Pancreas (tissue), 10 donors: ENCODE data around the gene EPHA6. TPM values are rescaled to one million over a fixed set of nuclear protein-coding genes. Genes with fewer than 3 reads are reported as not detected.
"Not testable (repeated sequence)": the region's sequence is repeated elsewhere in the genome, so short reads cannot be mapped to it uniquely, and the experiment has no call there.

ENCODE experiments used
- ATAC-seq, 4 donors: fragments of 200-7000 bp; cut with Tn5 transposase; one replicate each; pipeline versions ENCODE4 v1.8.0 to v1.9.1; 2020; ENCODE audit warnings: mild to moderate bottlenecking in 4 of 4, moderate library complexity in 4 of 4
- DNase-seq, 6 donors: peaks; one replicate each; pipeline ENCODE4 v3.0.0-alpha.2; 2020
- FAIRE-seq: peaks from 2 replicates; lab custom pipeline; 2012; peaks lifted over from hg19 to GRCh38; lab: Jason Lieb, UNC
- H3K27ac ChIP-seq, 4 donors: fragments of 200-600 bp; sonication (generic); 1 replicate in 3 of 4; 2 replicates in 1 of 4; pipeline versions ENCODE4 v1.5.0 to v1.8.0; 2020
- H3K27me3 ChIP-seq, 4 donors: fragments of 200-600 bp; one replicate each; pipeline ENCODE4 v1.8.0; 2021
- H3K36me3 ChIP-seq, 3 donors: fragments of 200-600 bp; sonication (generic) in 1 of 3; one replicate each; pipeline versions ENCODE4 v1.5.0 to v1.8.0; 2020 to 2021
- H3K4me1 ChIP-seq, 3 donors: fragments of 200-600 bp; one replicate each; pipeline ENCODE4 v1.8.0; 2021
- H3K4me3 ChIP-seq, 4 donors: fragments of 200-600 bp; sonication (generic) in 2 of 4; one replicate each; pipeline versions ENCODE4 v1.5.0 to v1.8.0; 2020 to 2021
- H3K9me3 ChIP-seq, 4 donors: fragments of 200-600 bp; one replicate each; pipeline ENCODE4 v1.8.0; 2021
- WGBS, 2 donors: extraction: QIAGEN DNeasy Blood & Tissue Kit; methylation state at CpG; one replicate each; pipeline ENCODE4 v1.1.7; 2013; 5-methylcytosine and 5-hydroxymethylcytosine counted together
- intact Hi-C, 3 donors: fragments of 100-400 bp; cut with DNase I; formaldehyde crosslinking; loops; one replicate each; pipeline versions ENCODE4 v1.11.1 to v1.14.2; 2022
- polyA plus RNA-seq, 2 donors: library from polyadenylated mRNA; stranded (reverse); fragments of 200-250 nt; gene quantifications; one replicate each; pipeline ENCODE4 v1.2.3, GENCODE V29; 2013
- total RNA-seq, 6 donors: library from RNA; stranded (reverse); fragmentation: NEBNext Ultra II Directional in 4 of 6; extraction: Animal tissue kit (Norgen Biotek cat#: 25700) in 4 of 6; gene quantifications; one replicate each; pipeline versions ENCODE4 v1.2.1 to v1.2.4, GENCODE V29; 2021 to 2023
- TF ChIP-seq, protein P1 (sequence below), 4 donors: fragments of 200-600 bp; sonication (generic) in 3 of 4; IDR thresholded peaks; one replicate each; pipeline versions ENCODE4 v1.5.0 to v1.8.0; 2021; ENCODE audit warnings: antibody characterized with exemption in 4 of 4
- donor health status: healthy with polysubstance abuse.
- donor health status: DM: no; HTN: no; CAD: no; lungs with moderate emphysema.
- donor health status: DM: no; HTN: no; CAD: no.
- donor health status: control.
- donor health status: control.
- donor health status: Bipolar disorder and iron deficiency.
- donor health status: DM: yes; HTN: yes; CAD: no.
- donor health status: DM: no; HTN: no; CAD: no.
- donor health status: DM: no; HTN: no; CAD: no.
- donor health status: DM: yes; HTN: yes; CAD: no.

EPHA6 gene
- total and polyA plus RNA-seq, 8 donors: 0.15 to 1.1 (median 0.57) TPM

DNA sequence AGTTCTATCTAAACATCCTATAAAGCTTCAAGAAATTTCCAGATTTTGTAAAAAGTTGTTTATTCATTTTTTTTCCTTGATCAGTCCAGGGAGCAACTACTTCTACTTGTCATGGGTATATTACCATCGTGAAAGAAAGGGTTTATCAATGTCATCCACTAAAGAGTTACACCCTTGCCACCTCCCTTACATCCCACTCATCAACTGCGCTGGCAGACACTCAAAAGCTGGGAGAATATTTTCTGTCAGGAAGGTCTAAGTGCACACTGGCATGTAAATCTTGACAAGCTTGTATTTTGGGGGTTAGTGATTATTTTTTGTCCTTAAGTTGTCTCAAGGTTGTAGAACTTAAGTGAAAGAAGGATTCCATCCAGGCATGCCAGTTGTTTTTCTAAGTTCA, 761.8 kb downstream of the EPHA6 start:
- intact Hi-C loops: no loop called here
- TF ChIP-seq, protein P1, sequence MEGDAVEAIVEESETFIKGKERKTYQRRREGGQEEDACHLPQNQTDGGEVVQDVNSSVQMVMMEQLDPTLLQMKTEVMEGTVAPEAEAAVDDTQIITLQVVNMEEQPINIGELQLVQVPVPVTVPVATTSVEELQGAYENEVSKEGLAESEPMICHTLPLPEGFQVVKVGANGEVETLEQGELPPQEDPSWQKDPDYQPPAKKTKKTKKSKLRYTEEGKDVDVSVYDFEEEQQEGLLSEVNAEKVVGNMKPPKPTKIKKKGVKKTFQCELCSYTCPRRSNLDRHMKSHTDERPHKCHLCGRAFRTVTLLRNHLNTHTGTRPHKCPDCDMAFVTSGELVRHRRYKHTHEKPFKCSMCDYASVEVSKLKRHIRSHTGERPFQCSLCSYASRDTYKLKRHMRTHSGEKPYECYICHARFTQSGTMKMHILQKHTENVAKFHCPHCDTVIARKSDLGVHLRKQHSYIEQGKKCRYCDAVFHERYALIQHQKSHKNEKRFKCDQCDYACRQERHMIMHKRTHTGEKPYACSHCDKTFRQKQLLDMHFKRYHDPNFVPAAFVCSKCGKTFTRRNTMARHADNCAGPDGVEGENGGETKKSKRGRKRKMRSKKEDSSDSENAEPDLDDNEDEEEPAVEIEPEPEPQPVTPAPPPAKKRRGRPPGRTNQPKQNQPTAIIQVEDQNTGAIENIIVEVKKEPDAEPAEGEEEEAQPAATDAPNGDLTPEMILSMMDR (IDR thresholded peaks at IDR 0.05): no peak
- ATAC-seq (no peak), FAIRE-seq (no peak), DNase-seq (no peak)
- Histone ChIP-seq H3K4me1 (no peaks in the 10 kb centered on the region), H3K9me3 (no peaks in the 10 kb centered on the region), H3K27me3 (no peaks in the 10 kb centered on the region), H3K36me3 (no peaks in the 10 kb centered on the region), H3K27ac (no peak overlapping the region), H3K4me3 (no peak overlapping the region)
- WGBS, 2 donors: 34 to 48% methylated on average over 2 of the region's 2 CpGs

DNA sequence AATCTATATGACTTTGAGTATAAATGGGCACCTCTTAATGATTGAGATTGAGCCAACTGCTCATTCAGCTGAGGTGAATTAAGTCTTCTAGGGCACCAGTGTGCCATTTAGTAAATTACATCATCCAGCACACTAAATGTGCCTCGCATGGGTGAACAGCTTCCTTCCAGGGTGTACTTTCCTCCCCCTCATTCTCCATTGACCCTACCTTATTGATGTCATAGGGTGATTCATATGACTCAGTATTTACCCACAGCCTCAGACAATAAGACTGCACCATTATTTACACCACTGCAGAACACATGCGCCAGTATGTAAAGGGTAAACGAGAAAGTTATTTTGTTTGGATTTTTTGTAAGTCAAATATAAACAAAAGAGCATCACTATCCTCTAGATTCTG, 765.0 kb downstream of the EPHA6 start:
- DNase-seq (no peak), ATAC-seq (peak in 2 of 4 donors; percentile 51 to 71)
- intact Hi-C loops: no loop called here

DNA sequence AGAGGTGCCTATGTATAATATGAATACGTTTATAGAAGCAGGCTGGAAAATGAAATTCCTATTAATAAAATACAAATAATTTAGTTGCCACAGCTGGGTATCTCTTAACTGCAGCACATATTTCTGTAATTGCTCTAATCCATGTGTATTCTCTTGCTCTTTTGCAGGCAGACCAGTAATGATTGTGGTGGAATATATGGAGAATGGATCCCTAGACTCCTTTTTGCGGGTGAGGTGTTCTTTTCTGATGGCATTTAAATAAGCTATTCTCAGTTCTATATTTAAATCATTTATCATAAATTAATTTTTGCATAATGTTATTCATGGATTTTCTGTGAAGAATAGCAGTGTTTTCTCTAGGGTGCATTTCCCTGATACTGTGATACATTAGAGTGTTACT, 796.2 kb downstream of the EPHA6 start:
- no peaks in the 10 kb centered on the region for H3K4me1 ChIP-seq
- no peaks in the 10 kb centered on the region for H3K27me3 ChIP-seq
- H3K4me3 ChIP-seq: no peak overlapping the region
- H3K27ac ChIP-seq: no peak overlapping the region
- TF ChIP-seq, protein P1 (IDR thresholded peaks at IDR 0.05): no peak
- H3K36me3 ChIP-seq: no peaks in the 10 kb centered on the region
- no peak for DNase-seq
- intact Hi-C loops: no loop called here
- ATAC-seq: no peak
- no peak for FAIRE-seq
- H3K9me3 ChIP-seq: no peaks in the 10 kb centered on the region
- WGBS, 2 donors: 52 to 66% methylated on average over 2 of the region's 2 CpGs

More for the DNA sequence above, 765.0 kb downstream of the EPHA6 start:
- no peaks in the 10 kb centered on the region for H3K9me3 ChIP-seq
- no peak overlapping the region for H3K27ac ChIP-seq
- H3K27me3 ChIP-seq: no peaks in the 10 kb centered on the region
- FAIRE-seq: no peak
- no peaks in the 10 kb centered on the region for H3K36me3 ChIP-seq
- no peaks in the 10 kb centered on the region for H3K4me1 ChIP-seq
- TF ChIP-seq, protein P1 (IDR thresholded peaks at IDR 0.05): no peak
- no peak overlapping the region for H3K4me3 ChIP-seq
- WGBS, 2 donors: 51 to 55% methylated on average over 3 of the region's 3 CpGs

GRCh38 chr3:97612632-97613031, 798.2 kb downstream of the EPHA6 start:
- 54 to 69% methylated on average over 1 of the region's 1 CpG for WGBS, 2 donors
- TF ChIP-seq, protein P1 (IDR thresholded peaks at IDR 0.05): no peak
- Histone ChIP-seq H3K27ac (no peak overlapping the region), H3K27me3 (no peaks in the 10 kb centered on the region), H3K4me3 (no peak overlapping the region), H3K36me3 (no peaks in the 10 kb centered on the region), H3K4me1 (no peaks in the 10 kb centered on the region), H3K9me3 (no peaks in the 10 kb centered on the region)
- FAIRE-seq (no peak), DNase-seq (no peak), ATAC-seq (no peak)
- intact Hi-C loops: no loop called here

GRCh38 chr3:97613139-97613538, 798.7 kb downstream of the EPHA6 start:
- Histone ChIP-seq H3K9me3 (no peaks in the 10 kb centered on the region), H3K4me1 (no peaks in the 10 kb centered on the region), H3K27me3 (no peaks in the 10 kb centered on the region), H3K4me3 (no peak overlapping the region), H3K27ac (no peak overlapping the region), H3K36me3 (no peaks in the 10 kb centered on the region)
- FAIRE-seq (no peak), ATAC-seq (no peak), DNase-seq (no peak)
- 63 to 72% methylated on average over 2 of the region's 2 CpGs for WGBS, 2 donors
- TF ChIP-seq, protein P1 (IDR thresholded peaks at IDR 0.05): no peak
- intact Hi-C loops: no loop called here

DNA sequence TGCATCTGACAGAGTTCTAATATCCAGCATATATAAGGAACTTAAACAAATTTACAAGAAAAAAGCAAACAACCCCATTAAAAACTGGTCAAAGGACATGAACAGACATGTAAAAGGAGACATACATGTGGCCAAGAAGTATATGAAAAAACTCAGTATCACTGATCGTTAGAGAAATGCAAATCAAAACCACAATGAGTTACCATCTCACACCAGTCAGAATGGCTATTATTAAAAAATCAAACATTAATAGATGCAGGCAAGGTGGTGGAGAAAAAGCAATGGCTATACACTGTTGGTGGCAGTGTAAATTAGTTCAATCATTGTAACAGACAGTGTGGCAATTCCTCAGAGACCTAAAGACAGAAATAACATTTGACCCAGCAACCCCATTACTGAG, 806.1 kb downstream of the EPHA6 start:
- FAIRE-seq, intact Hi-C loops, DNase-seq, ATAC-seq, H3K9me3 ChIP-seq, H3K36me3 ChIP-seq, H3K27ac ChIP-seq, H3K4me3 ChIP-seq, H3K27me3 ChIP-seq, H3K4me1 ChIP-seq: not testable (repeated sequence)
- WGBS, 2 donors: 66 to 67% methylated on average over 1 of the region's 1 CpG
